Upper lobe of left lung (tissue), 6 donors: ENCODE results near the gene SECISBP2. TPM values are rescaled to one million over a fixed set of nuclear protein-coding genes. Genes with fewer than 3 reads are reported as not detected.

Experiments
- ATAC-seq, 2 donors: fragments of 200-7000 bp; cut with Tn5 transposase; one replicate each; pipeline ENCODE4 v1.9.1; 2022; ENCODE audit warnings: mild to moderate bottlenecking in 2 of 2, moderate library complexity in 2 of 2; ENCODE audit not compliant: low FRiP score in 2 of 2
- DNase-seq, 2 donors: peaks; one replicate each; pipeline ENCODE4 v3.0.0-alpha.2; 2019 to 2020
- H3K27ac ChIP-seq, 4 donors: fragments of 200-600 bp; sonication (generic); one replicate each; pipeline ENCODE4 v1.5.1; 2016 to 2019
- H3K27me3 ChIP-seq, 4 donors: fragments of 200-600 bp; sonication (generic); one replicate each; pipeline ENCODE4 v1.5.1; 2017 to 2019
- H3K36me3 ChIP-seq, 4 donors: fragments of 200-600 bp; sonication (generic); one replicate each; pipeline ENCODE4 v1.5.1; 2016 to 2019
- H3K4me1 ChIP-seq, 4 donors: fragments of 200-600 bp; sonication (generic); one replicate each; pipeline ENCODE4 v1.5.1; 2018 to 2019
- H3K4me3 ChIP-seq, 4 donors: fragments of 200-600 bp; sonication (generic); one replicate each; pipeline ENCODE4 v1.5.1; 2017 to 2019; ENCODE audit warnings: mild to moderate bottlenecking in 2 of 4, moderate library complexity in 1 of 4
- H3K9me3 ChIP-seq, 4 donors: fragments of 200-600 bp; sonication (generic); one replicate each; pipeline ENCODE4 v1.5.1; 2018 to 2019
- CTCF ChIP-seq, 6 experiments: fragments of 450-650 bp in 4 of 6; fragments of 200-600 bp in 2 of 6; sonication (generic) in 2 of 6; IDR thresholded peaks; one replicate each; pipeline ENCODE4 v1.5.1; 2016 to 2019; ENCODE audit warnings: antibody characterized with exemption in 6 of 6
- EP300 ChIP-seq, 4 donors: sonication (generic); formaldehyde crosslinking; IDR thresholded peaks; one replicate each; pipeline ENCODE4 v1.5.1; 2017; ENCODE audit warnings: antibody characterized with exemption in 4 of 4, control low read depth in 2 of 4
- POLR2A ChIP-seq, 4 donors: fragments of 450-650 bp; IDR thresholded peaks; one replicate each; pipeline ENCODE4 v1.5.1; 2016 to 2017; ENCODE audit warnings: antibody characterized with exemption in 4 of 4, mild to moderate bottlenecking in 2 of 4
- POLR2AphosphoS5 ChIP-seq, 2 donors: sonication (generic); formaldehyde crosslinking; IDR thresholded peaks; one replicate each; pipeline ENCODE4 v1.5.1; 2017; ENCODE audit warnings: antibody characterized with exemption in 2 of 2
- WGBS, 2 donors: methylation state at CpG; one replicate each; pipeline ENCODE4 v1.1.5; 2017 to 2018; 5-methylcytosine and 5-hydroxymethylcytosine counted together
- total RNA-seq, 6 donors: library from RNA; depleted of rRNA in 4 of 6; stranded (reverse); fragments of >200 nt in 4 of 6; gene quantifications; one replicate each; pipeline versions ENCODE4 v1.1.0 to v1.2.1, GENCODE V29; 2016 to 2021
- donor health status: DM: no; HTN: no; CAD: no; lungs with moderate emphysema.
- donor health status: DM: no; HTN: yes; CAD: no; lungs with severe emphysema.

SECISBP2 gene
- total RNA-seq, 6 donors from 2014 or later, result 42.0 to 113 (median 60.0) TPM

GRCh38 chr9:89357331-89358197 lies 39.3 kb downstream of the SECISBP2 start:
- 92 to 95% methylated on average over 8 of the region's 8 CpGs for WGBS, 2 donors
- no peaks in the 10 kb centered on the region for H3K27me3 ChIP-seq
- no peaks in the 10 kb centered on the region for H3K9me3 ChIP-seq
- H3K4me1 ChIP-seq, result peaks cover 12 to 32% (median 19%) of the 10 kb centered on the region in 4 donors
- TF ChIP-seq CTCF (IDR thresholded peaks at IDR 0.05), result no peak
- no peak for TF ChIP-seq POLR2A (IDR thresholded peaks at IDR 0.05)
- TF ChIP-seq POLR2AphosphoS5 (IDR thresholded peaks at IDR 0.05), result no peak
- TF ChIP-seq EP300 (IDR thresholded peaks at IDR 0.05), result no peak
- H3K36me3 ChIP-seq, result peaks cover 33 to 97% (median 76%) of the 10 kb centered on the region in 4 donors
- H3K4me3 ChIP-seq, result no peak overlapping the region
- ATAC-seq (no peak), DNase-seq (peak in 1 of 2 donors; percentile 27)
- H3K27ac ChIP-seq, result peak overlapping the region in 1 of 4 donors; percentile 30

GRCh38 chr9:89358376-89358916 lies 40.1 kb downstream of the SECISBP2 start:
- Histone ChIP-seq H3K4me3 (no peak overlapping the region), H3K9me3 (no peaks in the 10 kb centered on the region), H3K27ac (peak overlapping the region in 1 of 4 donors; percentile 30), H3K4me1 (peaks cover 12 to 25% (median 17%) of the 10 kb centered on the region in 4 donors), H3K36me3 (peaks cover 31 to 93% (median 76%) of the 10 kb centered on the region in 4 donors), H3K27me3 (no peaks in the 10 kb centered on the region)
- DNase-seq (no peak), ATAC-seq (no peak)
- TF ChIP-seq POLR2AphosphoS5 (IDR thresholded peaks at IDR 0.05) (no peak), EP300 (IDR thresholded peaks at IDR 0.05) (no peak), CTCF (IDR thresholded peaks at IDR 0.05) (no peak), POLR2A (IDR thresholded peaks at IDR 0.05) (no peak)
- 85 to 93% methylated on average over 3 of the region's 3 CpGs for WGBS, 2 donors

GRCh38 chr9:89358985-89359384 lies 40.7 kb downstream of the SECISBP2 start:
- WGBS, 2 donors, result 53 to 63% methylated on average over 4 of the region's 4 CpGs
- Histone ChIP-seq H3K4me1 (peaks cover 12 to 25% (median 17%) of the 10 kb centered on the region in 4 donors), H3K36me3 (peaks cover 30 to 88% (median 74%) of the 10 kb centered on the region in 4 donors), H3K4me3 (no peak overlapping the region), H3K27me3 (no peaks in the 10 kb centered on the region), H3K9me3 (no peaks in the 10 kb centered on the region), H3K27ac (peak overlapping the region in 1 of 4 donors; percentile 59)
- DNase-seq (peak; percentile 14 to 73), ATAC-seq (no peak)
- TF ChIP-seq POLR2AphosphoS5 (IDR thresholded peaks at IDR 0.05) (no peak), POLR2A (IDR thresholded peaks at IDR 0.05) (no peak), EP300 (IDR thresholded peaks at IDR 0.05) (no peak)

- peak overlapping the region in 3 of 4 donors; percentile 38 to 70 (median 59) for H3K27ac ChIP-seq
- H3K4me3 ChIP-seq, result no peak overlapping the region
- no peak for TF ChIP-seq CTCF (IDR thresholded peaks at IDR 0.05)
- no peak for TF ChIP-seq POLR2AphosphoS5 (IDR thresholded peaks at IDR 0.05)
- no peak for TF ChIP-seq POLR2A (IDR thresholded peaks at IDR 0.05)
- no peak for TF ChIP-seq EP300 (IDR thresholded peaks at IDR 0.05)
- ATAC-seq (no peak), DNase-seq (no peak)
- peaks cover 12 to 32% (median 17%) of the 10 kb centered on the region in 4 donors for H3K4me1 ChIP-seq
- H3K27me3 ChIP-seq, result no peaks in the 10 kb centered on the region
- H3K36me3 ChIP-seq, result peaks cover 22 to 80% (median 66%) of the 10 kb centered on the region in 4 donors
- H3K9me3 ChIP-seq, result no peaks in the 10 kb centered on the region
- WGBS, 2 donors, result 58 to 60% methylated on average over 8 of the region's 8 CpGs
These were observed 41.5 kb downstream of the SECISBP2 start for GRCh38 chr9:89359751-89360261.

- H3K27ac ChIP-seq, result peak overlapping the region in 2 of 4 donors; percentile 59 to 70
- peaks cover 12 to 35% (median 17%) of the 10 kb centered on the region in 4 donors for H3K4me1 ChIP-seq
- no peak for ATAC-seq
- 50 to 56% methylated on average over 3 of the region's 3 CpGs for WGBS, 2 donors
- no peak for TF ChIP-seq POLR2AphosphoS5 (IDR thresholded peaks at IDR 0.05)
- TF ChIP-seq CTCF (IDR thresholded peaks at IDR 0.05), result no peak
- no peak for TF ChIP-seq POLR2A (IDR thresholded peaks at IDR 0.05)
- no peak for TF ChIP-seq EP300 (IDR thresholded peaks at IDR 0.05)
- no peaks in the 10 kb centered on the region for H3K9me3 ChIP-seq
- no peak overlapping the region for H3K4me3 ChIP-seq
- H3K27me3 ChIP-seq, result no peaks in the 10 kb centered on the region
- H3K36me3 ChIP-seq, result peaks cover 21 to 73% (median 61%) of the 10 kb centered on the region in 4 donors
- DNase-seq, result no peak
These were observed 42.2 kb downstream of the SECISBP2 start for GRCh38 chr9:89360465-89360864.
